GM18868 (cell line): ENCODE measurements around the gene HMGB3.
"Not testable (repeated sequence)": the region's sequence is repeated elsewhere in the genome, so short reads cannot be mapped to it uniquely, and the experiment has no call there.

ENCODE experiments used
- ATAC-seq: cut with Tn5 transposase; IDR thresholded peaks from one replicate; pipeline ENCODE4 v1.9.1; 2021; ENCODE audit warnings: mild to moderate bottlenecking, moderate library complexity; ENCODE audit not compliant: unreplicated experiment

Gene HMGB3

DNA sequence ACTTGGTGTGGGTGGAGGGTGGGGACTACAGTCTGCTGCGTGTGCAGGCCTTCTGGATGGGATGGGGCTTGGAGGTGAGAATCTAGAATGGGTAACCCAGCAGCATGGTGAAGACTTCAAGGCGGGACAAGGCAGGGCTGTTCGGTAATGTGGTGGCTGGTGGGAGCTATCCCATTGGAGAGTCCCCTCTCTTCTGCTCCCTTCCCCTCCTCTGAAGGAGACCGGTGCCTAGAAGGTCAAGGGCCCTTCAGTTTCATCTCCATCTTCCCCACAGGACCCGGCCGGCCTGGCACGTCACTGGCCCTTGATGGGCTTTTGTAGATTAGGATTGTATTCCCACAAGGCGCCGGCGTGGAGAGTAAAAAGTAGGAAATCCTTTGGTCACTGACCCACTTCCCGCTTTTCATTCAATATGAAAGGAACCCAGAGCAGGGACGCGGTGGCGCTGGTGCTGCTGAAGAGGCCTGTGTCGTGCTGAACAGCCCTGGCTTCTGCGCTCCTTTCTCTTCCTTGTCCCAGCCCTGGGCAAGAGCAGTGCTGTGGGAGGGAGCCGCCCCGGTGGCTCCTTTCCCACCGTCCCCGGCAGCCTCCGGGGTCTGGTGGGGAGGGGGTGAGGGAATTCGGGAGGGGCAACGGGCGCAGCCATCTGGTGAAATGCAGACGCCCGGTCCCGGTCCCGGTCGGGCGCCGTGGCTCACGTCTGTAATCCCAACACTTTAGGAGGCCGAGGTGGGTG is 7.3 kb upstream of the HMGB3 start:
- ATAC-seq = no peak

DNA sequence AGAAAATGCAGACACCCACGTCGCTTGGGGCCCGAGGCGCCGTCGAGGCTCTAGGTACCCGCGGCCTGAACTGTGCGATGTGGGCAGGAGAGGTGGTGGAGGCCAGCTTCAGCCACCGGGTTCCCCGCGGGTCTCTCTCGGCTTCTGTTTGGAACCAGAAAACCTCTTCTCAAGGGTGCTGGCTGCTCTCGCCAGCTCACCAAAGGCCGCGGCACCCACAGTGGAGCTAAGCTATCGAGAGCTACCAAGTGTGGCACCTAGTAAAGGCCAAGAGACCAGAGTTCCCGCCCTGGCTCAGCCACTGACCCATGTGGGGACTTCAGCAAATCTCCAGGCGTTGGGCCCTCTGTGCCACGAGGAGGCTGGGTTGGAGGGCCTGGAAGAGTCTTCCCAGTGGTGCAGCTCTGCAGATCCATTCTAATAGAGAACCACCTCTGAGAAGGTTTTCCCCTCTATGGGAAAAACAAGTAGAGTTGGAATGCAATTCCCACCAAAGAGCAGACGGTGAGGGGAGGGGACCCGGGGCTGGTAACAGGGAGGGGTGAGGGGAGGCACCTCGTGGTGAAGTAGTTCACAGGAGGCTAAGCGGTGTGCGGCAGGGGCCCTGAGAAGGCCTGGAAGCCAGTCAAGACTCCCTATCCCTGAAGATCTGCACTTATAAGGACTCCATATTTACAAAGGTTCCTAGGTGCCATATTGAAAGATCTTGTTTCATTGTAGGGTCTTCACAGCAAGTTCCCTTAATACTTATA is 5.5 kb upstream of the HMGB3 start:
- no peak for ATAC-seq

DNA sequence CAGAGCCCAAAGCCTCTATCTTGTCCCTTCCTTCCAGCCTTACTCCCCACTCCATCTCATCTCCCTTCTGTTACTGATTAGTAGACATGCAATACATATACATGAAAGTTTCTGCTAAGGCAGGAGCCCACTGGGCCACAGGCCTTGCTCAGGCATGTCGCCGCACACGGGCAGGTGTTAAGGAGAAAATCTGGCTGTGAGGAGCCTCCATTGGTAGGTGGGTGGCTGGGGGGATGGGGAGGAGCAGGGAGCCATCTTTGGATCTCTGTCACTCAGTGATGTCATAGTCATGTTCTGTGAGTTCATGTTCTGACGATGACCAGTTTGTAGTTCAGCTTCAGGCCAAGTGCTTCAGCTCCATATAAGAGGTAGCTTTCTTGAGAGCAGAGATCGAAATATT is 2.9 kb upstream of the HMGB3 start:
- no peak for ATAC-seq

DNA sequence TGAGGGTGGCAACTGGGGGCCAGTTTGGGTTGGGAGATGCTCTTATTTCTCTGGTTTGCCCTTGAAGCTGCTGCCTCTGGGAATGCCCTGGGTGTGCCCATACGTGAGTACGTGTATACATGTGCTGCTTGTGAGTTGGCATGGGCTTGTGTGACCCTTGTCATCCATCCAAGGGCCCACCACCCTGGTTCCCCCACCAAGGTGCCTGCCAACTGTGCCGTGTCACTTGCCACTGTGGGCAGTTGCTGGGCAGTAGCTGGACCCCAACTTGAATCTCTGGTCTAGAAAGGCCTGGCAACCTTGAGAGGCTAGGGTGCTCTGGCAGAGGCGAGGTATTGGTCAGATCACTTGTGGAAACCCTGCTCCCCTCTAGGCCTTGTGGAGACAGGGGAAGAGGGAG is 2.4 kb upstream of the HMGB3 start:
- ATAC-seq = no peak

DNA sequence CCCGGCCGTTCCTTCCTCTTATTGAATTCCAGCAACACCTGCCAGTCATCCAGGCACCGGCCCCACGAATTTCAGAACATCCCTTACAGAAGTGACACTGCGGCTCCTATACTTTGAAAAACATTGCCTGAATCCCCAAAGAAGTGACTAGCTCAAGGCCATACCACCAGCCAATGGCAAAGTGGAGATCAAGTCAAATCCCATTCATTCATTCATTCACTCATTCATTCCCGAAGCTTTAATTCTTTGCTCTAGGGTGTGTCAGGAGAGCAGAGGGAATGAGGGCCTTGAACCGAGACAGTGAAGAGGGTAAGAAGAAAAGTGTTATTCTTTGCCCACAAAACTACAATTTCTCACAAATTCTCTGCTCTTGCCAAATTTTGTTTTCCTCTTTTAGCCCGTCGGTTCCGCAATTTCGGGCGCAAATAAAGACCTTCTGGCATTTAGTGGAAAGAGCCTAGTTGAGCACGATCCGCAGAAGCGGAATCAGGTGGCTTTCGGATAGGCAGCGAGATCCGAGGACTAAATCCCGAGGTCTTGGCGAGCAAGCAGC is 824 bp upstream of the HMGB3 start:
- ATAC-seq = no peak

DNA sequence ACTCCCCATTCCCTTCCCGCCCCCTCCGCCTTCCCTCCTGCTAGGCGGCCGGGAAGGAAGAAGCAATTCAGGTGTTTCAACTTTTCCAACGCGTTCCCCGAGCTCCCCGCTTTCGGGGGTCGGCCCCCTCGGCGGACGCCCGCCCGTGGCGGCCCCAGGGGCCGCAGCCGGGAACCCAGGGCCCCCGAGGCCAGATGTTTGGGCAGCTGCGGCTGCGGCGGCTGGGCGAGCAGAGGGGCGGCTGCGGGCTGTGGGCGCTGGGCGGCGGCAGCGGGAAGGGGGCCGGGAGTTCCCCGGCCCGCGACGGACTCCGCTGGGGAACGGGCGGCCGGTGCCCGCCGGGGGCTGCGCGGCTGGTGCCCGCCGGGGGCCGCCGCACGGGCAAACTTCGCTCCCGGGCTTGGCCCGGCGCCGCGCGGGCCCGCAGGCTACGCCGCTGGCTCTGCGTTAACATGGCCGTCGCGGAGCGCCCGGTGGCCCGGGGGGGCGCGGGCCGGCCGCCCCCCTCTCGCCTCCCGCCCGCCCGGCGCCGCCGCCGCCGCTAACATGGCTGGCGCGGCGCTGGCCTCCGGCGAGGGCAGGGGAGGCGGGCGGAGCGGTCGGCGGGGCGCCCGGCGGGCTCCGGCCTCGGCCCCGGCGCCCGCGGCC is 510 bp downstream of the HMGB3 start:
- ATAC-seq = peak; percentile 12

DNA sequence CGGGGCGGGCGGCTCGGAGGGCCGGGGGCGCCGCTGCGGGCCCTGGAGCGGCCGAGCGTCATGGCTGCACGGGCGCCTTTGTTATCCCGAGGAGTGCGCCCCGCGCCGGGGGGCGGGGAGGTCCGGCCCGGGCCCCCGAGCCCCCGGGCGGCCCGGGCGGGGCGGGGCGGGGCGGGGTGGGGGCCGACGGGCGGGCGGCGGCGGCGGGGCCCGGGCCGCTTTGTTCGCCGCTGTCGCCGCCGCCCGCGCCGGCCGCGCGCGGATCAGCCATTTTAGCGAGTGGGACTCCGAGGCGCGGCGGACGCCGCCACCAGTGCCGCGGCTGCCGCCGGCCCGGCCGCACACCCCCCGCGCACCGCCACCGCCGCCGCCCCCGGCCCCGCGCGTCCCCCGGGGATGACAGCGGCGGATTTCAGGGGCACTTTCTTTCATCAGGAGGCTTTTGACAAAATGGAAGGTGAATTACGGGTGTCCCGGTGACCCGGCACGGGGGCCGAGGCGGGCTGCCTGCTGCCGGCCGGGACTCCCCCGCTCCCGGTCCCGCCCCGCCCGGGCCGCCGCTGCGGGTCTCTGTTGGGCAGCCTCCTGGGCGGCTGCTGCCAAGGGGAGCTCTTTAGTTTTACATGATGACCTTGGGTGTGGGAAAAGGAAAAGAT is 1.2 kb downstream of the HMGB3 start:
- peak; percentile 8 for ATAC-seq

DNA sequence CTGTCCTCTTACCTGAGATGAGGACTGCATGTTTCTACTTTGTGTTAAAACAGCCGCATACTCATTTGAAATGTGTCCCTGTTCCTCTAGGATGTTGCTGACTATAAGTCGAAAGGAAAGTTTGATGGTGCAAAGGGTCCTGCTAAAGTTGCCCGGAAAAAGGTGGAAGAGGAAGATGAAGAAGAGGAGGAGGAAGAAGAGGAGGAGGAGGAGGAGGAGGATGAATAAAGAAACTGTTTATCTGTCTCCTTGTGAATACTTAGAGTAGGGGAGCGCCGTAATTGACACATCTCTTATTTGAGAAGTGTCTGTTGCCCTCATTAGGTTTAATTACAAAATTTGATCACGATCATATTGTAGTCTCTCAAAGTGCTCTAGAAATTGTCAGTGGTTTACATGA is 4.6 kb downstream of the HMGB3 start:
- ATAC-seq = not testable (repeated sequence)

DNA sequence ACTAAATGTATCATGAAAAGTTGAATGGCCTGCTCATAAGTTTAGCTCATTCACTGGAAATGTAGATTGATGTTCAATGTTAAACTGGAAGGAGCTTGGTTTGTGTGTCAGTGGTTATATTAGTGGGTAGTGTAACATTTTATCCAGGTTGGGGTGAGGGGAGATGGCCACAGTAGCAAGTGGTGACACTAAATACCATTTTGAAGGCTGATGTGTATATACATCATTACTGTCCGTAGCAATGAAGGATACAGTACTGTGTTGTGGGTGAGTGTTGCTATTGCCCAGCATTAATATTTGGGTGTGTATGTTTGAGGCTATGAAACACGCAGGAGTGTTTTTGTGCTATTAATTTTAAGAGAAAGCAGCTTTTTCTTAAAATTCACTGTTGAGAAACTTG is 6.3 kb downstream of the HMGB3 start:
- no peak for ATAC-seq

DNA sequence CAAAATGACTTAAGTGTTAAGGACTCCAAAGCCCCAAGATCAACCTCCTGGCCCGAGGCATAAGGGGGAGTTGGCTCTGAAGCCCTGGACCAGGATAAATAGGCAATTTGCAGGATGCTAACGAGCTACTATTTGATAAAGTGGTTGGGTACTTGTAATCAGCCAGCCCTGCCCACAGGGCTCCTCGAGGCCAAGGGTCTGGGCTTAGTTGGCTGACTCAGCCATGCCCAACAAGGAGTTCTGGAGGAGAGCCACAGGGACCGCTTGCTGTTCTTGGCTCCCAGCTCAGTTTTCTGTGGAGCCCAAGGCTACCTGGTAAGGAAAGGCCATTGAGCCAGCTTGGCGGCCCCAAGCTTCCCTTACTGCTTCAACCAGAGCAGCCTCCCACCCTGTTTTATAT is 7.8 kb downstream of the HMGB3 start:
- ATAC-seq = no peak

DNA sequence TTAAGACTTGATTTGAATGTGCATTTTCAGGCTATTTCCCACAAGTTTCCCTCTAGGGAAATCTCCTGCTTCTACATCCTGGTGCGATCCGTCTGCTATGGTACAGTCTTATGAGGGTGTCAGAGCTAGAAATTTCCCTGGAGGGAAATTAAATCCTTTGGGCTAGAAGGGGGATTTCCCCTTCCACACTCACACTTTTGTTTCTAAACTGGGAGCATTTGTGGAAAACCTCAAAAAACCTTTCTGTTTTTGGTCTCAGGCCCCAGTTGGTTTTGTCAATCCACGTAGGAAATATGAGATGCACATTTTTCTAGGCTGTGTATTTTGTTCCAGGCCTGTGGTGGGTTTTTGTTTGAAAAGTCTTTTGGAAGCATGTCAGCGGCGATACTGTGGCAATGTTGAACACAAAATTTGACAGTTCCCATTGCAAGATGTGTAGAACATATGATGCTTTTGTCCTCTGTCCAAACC is 17.8 kb downstream of the HMGB3 start:
- no peak for ATAC-seq

DNA sequence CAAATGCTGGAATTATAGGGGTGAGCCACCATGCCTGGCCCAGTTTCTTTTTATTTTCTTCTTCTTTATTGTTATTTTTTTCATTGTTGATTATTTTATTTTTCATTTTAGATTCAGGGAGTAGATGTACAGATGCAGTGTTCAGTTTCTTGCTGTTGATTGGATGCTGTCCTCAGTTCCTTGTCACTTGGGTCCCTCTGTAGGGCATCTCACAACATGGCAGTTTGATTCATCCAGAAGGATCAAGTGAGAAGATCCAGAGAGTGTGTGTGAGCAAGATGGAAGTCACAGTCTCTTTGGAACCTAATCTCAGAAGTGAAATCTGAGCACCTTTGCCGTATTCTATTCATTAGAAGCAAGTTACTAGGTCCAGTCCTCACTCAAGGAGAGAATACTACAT is 20.9 kb downstream of the HMGB3 start:
- peak; percentile 47 for ATAC-seq

DNA sequence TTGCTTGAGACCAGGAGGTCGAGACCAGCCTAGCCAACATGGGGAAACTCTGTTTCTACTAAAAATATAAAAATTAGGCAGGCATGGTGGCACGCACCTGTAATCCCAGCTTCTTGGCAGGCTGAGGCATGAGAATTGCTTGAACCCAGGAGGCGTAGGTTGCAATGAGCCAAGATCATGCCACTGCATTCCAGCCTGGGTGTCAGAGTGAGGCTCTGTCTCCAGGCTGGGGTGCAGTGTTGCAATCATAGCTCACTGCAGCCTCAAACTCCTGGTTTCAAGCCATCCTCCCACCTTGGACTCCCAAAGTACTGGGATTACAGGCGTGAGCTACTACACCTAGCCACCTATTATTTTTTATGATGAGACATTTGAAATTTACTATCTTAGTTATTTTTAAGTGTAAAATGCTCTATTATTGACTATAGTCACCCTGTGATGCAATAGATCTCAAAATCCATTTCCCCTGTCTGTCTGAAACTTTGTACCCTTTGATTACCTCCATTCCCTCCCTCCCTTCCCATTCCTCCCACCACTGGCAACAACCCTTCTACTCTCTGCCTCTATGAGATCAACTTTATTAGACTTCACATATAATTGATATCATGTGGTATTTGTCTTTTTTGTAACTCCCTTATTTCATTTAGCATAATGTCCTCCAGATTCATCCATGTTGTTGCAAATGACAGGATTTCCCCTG is 23.4 kb downstream of the HMGB3 start:
- no peak for ATAC-seq

DNA sequence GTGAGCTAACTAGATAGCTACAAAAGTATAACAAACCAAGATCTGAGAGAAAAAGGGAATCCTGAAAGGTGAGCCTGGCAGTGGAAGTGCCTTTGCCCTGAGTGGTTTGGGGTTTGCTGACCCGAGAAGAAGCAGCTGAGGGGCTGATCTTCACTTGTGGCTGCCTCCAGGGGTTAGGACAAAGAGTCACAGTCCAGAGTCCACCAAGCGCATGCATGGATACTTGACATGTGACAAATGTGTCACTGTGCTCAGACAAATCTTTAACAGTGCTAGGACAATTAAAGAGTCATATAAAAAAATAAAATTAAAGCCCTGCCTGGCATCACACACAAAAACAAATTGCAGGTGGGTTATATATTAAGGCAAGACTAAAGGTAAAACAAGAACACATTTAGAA is 26.4 kb downstream of the HMGB3 start:
- no peak for ATAC-seq

DNA sequence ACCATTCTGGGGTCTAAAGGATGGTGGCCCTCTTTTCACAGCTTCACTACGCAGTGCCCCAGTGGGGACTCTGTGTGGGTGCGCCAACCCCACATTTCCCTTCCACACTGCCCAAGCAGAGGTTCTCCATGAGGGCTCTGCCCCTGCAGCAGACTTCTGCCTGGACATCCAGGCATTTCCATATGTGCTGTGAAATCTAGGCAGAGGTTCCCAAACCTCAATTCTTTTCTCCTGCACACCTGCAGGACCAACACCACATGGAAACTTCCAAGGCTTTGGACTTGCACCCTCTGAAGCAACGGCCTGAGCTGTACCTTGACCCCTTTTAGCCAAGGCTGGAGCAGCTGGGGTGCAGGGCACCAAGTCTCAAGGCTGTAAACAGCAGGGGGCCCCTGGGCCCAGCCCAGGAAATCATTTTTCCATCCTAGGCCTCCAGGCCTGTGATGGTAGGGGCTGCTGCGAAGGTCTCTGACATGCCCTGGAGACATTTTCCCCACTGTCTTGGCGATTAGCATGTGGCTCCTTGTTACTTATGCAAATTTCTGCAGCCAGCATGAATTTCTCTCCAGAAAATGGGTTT is 30.1 kb downstream of the HMGB3 start:
- ATAC-seq = no peak

DNA sequence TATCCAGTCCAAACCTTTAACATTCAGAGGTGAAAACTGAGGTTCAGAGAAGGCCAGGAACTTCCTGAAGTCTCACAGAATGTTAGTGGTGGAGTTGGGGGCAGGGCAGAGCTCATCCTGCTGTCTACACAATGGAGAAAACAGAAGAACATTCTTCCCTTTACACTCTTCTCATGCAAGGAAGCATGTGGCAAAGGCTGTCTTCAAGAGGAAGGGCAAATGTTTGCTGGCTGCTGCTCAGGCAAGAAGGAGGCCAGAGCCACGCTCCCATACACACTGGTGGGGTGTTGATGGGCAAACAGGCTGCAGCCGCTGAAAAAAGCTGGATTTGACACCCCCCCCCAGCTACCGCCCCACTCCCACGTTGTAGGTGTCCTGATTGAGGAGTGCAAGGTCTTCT is 32.5 kb downstream of the HMGB3 start:
- ATAC-seq = no peak

DNA sequence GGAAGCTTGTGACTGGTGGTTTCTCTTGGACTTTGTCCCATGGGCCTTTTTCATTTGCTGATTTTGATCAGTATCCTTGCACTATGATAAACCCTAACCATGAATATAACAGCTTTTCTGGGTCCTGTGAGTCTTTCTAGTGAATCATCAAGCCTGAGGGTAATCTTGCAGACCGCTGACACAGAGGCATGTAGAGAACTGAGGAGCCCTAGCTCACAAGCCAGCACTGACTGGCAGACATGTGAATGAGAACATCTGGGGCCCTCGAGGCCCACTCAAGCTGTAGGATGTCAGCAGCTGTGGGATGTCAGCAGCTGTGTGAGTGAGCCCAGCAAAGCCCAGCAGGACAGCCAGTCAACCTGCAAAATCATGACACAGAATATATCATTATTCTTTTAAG is 36.7 kb downstream of the HMGB3 start:
- no peak for ATAC-seq

DNA sequence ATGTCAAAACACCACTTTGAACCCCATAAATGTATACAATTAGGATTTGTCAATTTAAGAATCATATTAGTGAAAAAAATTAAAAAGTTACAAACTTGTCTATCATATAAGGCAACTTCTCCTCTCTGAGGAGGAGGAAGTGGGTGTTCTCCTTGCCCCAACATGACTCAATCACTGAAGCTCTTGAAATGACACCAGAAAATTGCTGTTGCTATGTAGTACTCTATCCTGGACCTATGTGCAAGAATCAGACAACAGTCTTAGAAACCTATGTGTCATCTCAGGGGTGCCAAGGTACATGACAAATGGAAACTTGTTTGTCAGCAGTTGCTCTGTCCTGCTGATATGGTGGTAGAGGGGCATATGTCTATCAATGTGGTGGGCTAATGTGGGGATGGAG is 47.7 kb downstream of the HMGB3 start:
- ATAC-seq = no peak

DNA sequence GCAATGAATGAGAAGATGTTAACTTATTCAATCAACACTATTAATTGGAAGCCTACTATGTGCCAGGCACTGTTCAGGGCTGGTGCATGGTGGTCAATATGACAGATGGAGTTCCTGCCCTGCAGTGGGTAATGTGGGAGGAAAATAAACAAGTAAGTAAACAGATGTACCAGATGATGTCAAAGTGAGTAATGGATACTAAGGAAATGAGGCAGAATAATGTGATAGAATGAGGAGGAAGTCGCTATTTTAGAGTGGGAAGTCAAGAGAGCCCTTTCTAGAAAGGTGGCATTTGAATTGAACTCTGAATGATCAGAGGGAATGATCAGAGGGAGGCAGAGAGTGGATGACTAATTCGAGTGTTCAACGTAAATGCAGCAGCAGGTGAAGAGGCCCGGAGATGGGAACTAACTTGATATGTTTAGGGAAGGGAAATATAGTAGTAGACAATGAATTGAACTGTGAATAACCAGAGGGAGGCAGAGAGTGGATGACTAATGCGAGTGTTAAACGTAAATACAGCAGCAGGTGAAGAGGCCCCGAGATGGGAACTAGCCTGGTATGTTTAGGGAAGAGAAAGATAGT is 48.3 kb downstream of the HMGB3 start:
- no peak for ATAC-seq

DNA sequence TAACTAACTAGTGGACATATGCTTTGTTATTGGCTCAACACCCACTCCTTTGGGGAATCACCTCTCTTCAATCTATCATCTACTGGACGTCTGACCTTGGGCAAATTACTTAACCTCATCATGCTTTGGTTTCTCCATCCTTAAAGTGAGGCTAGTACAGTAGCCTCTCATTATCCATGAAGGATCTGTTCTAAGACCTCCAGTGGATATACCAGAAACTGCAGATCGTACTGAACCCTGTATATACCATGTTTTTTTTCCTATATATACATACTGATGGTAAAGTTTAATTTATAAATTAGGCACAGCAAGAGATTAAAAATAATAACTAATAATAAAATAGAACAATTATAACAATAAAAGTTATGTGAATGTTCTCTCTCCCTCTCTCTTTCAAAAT is 56.2 kb downstream of the HMGB3 start:
- ATAC-seq = no peak
